CD4-positive, CD25-positive, alpha-beta regulatory T cell (primary cell): ENCODE data around the gene PTPN1. TPM values are rescaled to one million over a fixed set of nuclear protein-coding genes. Genes with fewer than 3 reads are reported as not detected.

Source experiments
- ATAC-seq, 2 donors: fragments of 150-1000 bp; cut with Tn5 transposase; one replicate each; pipeline ENCODE4 v1.10.0; 2021; ENCODE audit warnings: low read depth in 2 of 2, moderate number of reproducible peaks in 2 of 2, moderate library complexity in 1 of 2
- DNase-seq, 3 donors: peaks; one replicate each; pipeline versions ENCODE4 v3.0.0 to v3.0.0-alpha.2; 2012 to 2022; ENCODE audit warnings: mixed read lengths in 1 of 3
- H3K27ac ChIP-seq: one replicate; pipeline ENCODE4 v1.7.0; 2013; ENCODE audit warnings: mild to moderate bottlenecking, low read length; ENCODE audit not compliant: insufficient read depth, poor library complexity, severe bottlenecking
- H3K27me3 ChIP-seq: one replicate; pipeline ENCODE4 v1.7.0; 2013; ENCODE audit warnings: low read length; ENCODE audit not compliant: control insufficient read depth, insufficient read depth
- H3K36me3 ChIP-seq: one replicate; pipeline ENCODE4 v1.7.0; 2013; ENCODE audit warnings: mild to moderate bottlenecking, low read length, moderate library complexity; ENCODE audit not compliant: control insufficient read depth, insufficient read depth
- H3K4me1 ChIP-seq: 2 replicates; pipeline ENCODE4 v1.7.0; 2013; ENCODE audit warnings: mild to moderate bottlenecking, low read length; ENCODE audit not compliant: insufficient read depth, control insufficient read depth, poor library complexity, severe bottlenecking
- H3K4me3 ChIP-seq: one replicate; pipeline ENCODE4 v1.7.0; 2013; ENCODE audit warnings: low read depth, mild to moderate bottlenecking, low read length, moderate library complexity
- H3K9me3 ChIP-seq, 2 experiments: 1 replicate in 1 of 2; 2 replicates in 1 of 2; pipeline ENCODE4 v1.7.0; 2013; ENCODE audit warnings: low read length in 2 of 2, mild to moderate bottlenecking in 1 of 2, moderate library complexity in 1 of 2; ENCODE audit not compliant: control insufficient read depth in 2 of 2
- H3K27ac Mint-ChIP-seq, 3 donors: one replicate each; pipeline ENCODE4 v1.8.0; 2020 to 2022; ENCODE audit warnings: mild to moderate bottlenecking in 3 of 3, mixed read lengths in 3 of 3, moderate library complexity in 2 of 3
- H3K27me3 Mint-ChIP-seq: one replicate; pipeline ENCODE4 v1.8.0; 2022; ENCODE audit warnings: mild to moderate bottlenecking, mixed read lengths
- H3K36me3 Mint-ChIP-seq: one replicate; pipeline ENCODE4 v1.8.0; 2020; ENCODE audit warnings: mixed read lengths
- H3K4me1 Mint-ChIP-seq, 4 donors: one replicate each; pipeline ENCODE4 v1.8.0; 2020 to 2022; ENCODE audit warnings: mixed read lengths in 4 of 4, mild to moderate bottlenecking in 1 of 4
- H3K4me3 Mint-ChIP-seq, 4 donors: one replicate each; pipeline ENCODE4 v1.8.0; 2020 to 2022; ENCODE audit warnings: mild to moderate bottlenecking in 4 of 4, mixed read lengths in 4 of 4, moderate library complexity in 3 of 4
- H3K9me3 Mint-ChIP-seq, 7 donors: one replicate each; pipeline ENCODE4 v1.8.0; 2020 to 2022; ENCODE audit warnings: mixed read lengths in 7 of 7, mild to moderate bottlenecking in 3 of 7, moderate library complexity in 2 of 7
- polyA plus RNA-seq, 4 donors: library from polyadenylated mRNA; unstranded; fragments of 300-500 nt; fragmentation: Illumina TruSeq; gene quantifications; one replicate each; pipeline ENCODE4 v1.2.3, GENCODE V29; 2021
- total RNA-seq: library from RNA; stranded (reverse); gene quantifications from one replicate; pipeline ENCODE4 v1.2.3, GENCODE V29; 2022

The PTPN1 gene
- total and polyA plus RNA-seq, 5 donors from 2014 or later, result 27.1 to 76.3 (median 31.7) TPM

- Mint-ChIP-seq H3K4me3 (no peak overlapping the region), H3K36me3 (no peaks in the 10 kb centered on the region), H3K27me3 (peaks cover 6% of the 10 kb centered on the region), H3K27ac (peak overlapping the region in 1 of 3 donors; percentile 16), H3K4me1 (peaks cover 5 to 17% (median 7%) of the 10 kb centered on the region in 4 donors), H3K9me3 (no peaks in the 10 kb centered on the region)
- no peak overlapping the region for H3K27ac ChIP-seq
- no peak for ATAC-seq
- H3K27me3 ChIP-seq, result no peaks in the 10 kb centered on the region
- H3K9me3 ChIP-seq, result no peaks in the 10 kb centered on the region
- H3K36me3 ChIP-seq, result no peaks in the 10 kb centered on the region
- H3K4me3 ChIP-seq, result no peak overlapping the region
- H3K4me1 ChIP-seq, result peaks cover 7% of the 10 kb centered on the region
- DNase-seq, result peak in 1 of 3 donors; percentile 52
Measured at GRCh38 chr20:50467718-50468356, 42.3 kb upstream of the PTPN1 start.

GRCh38 chr20:50468378-50468798 lies 41.8 kb upstream of the PTPN1 start:
- Mint-ChIP-seq H3K27me3 (peaks cover 6% of the 10 kb centered on the region), H3K27ac (no peak overlapping the region), H3K9me3 (no peaks in the 10 kb centered on the region), H3K36me3 (no peaks in the 10 kb centered on the region), H3K4me3 (no peak overlapping the region), H3K4me1 (peaks cover 5 to 17% (median 7%) of the 10 kb centered on the region in 4 donors)
- Histone ChIP-seq H3K27me3 (no peaks in the 10 kb centered on the region), H3K27ac (no peak overlapping the region), H3K9me3 (no peaks in the 10 kb centered on the region), H3K4me1 (peaks cover 7% of the 10 kb centered on the region), H3K36me3 (no peaks in the 10 kb centered on the region), H3K4me3 (no peak overlapping the region)
- DNase-seq (no peak), ATAC-seq (no peak)

GRCh38 chr20:50469176-50469723 lies 40.9 kb upstream of the PTPN1 start:
- no peak overlapping the region for H3K4me3 ChIP-seq
- Mint-ChIP-seq H3K4me1 (peaks cover 5 to 15% (median 7%) of the 10 kb centered on the region in 4 donors), H3K36me3 (no peaks in the 10 kb centered on the region), H3K27ac (no peak overlapping the region), H3K9me3 (no peaks in the 10 kb centered on the region), H3K27me3 (peaks cover 3% of the 10 kb centered on the region), H3K4me3 (no peak overlapping the region)
- no peak overlapping the region for H3K27ac ChIP-seq
- ATAC-seq (no peak), DNase-seq (no peak)
- H3K27me3 ChIP-seq, result no peaks in the 10 kb centered on the region
- no peaks in the 10 kb centered on the region for H3K9me3 ChIP-seq
- no peaks in the 10 kb centered on the region for H3K36me3 ChIP-seq
- peaks cover 4% of the 10 kb centered on the region for H3K4me1 ChIP-seq

GRCh38 chr20:50469796-50470195 lies 40.4 kb upstream of the PTPN1 start:
- no peaks in the 10 kb centered on the region for H3K27me3 ChIP-seq
- H3K27ac ChIP-seq, result no peak overlapping the region
- no peak overlapping the region for H3K4me3 ChIP-seq
- Mint-ChIP-seq H3K27me3 (no peaks in the 10 kb centered on the region), H3K4me3 (no peak overlapping the region), H3K4me1 (peaks cover 5 to 13% (median 7%) of the 10 kb centered on the region in 4 donors), H3K36me3 (no peaks in the 10 kb centered on the region), H3K9me3 (no peaks in the 10 kb centered on the region), H3K27ac (no peak overlapping the region)
- DNase-seq, result no peak
- no peaks in the 10 kb centered on the region for H3K9me3 ChIP-seq
- H3K4me1 ChIP-seq, result no peaks in the 10 kb centered on the region
- no peak for ATAC-seq
- H3K36me3 ChIP-seq, result no peaks in the 10 kb centered on the region

GRCh38 chr20:50470264-50470858 lies 39.8 kb upstream of the PTPN1 start:
- H3K4me1 Mint-ChIP-seq, result peaks cover 5 to 13% (median 7%) of the 10 kb centered on the region in 4 donors
- Histone ChIP-seq H3K9me3 (no peaks in the 10 kb centered on the region), H3K36me3 (no peaks in the 10 kb centered on the region), H3K27me3 (no peaks in the 10 kb centered on the region), H3K4me3 (no peak overlapping the region), H3K4me1 (no peaks in the 10 kb centered on the region), H3K27ac (no peak overlapping the region)
- no peak overlapping the region for H3K27ac Mint-ChIP-seq
- no peaks in the 10 kb centered on the region for H3K36me3 Mint-ChIP-seq
- H3K9me3 Mint-ChIP-seq, result no peaks in the 10 kb centered on the region
- H3K27me3 Mint-ChIP-seq, result no peaks in the 10 kb centered on the region
- H3K4me3 Mint-ChIP-seq, result no peak overlapping the region
- DNase-seq (peak in 1 of 3 donors; percentile 34), ATAC-seq (peak in 1 of 2 donors; percentile 35)

- no peak overlapping the region for H3K4me3 ChIP-seq
- H3K9me3 ChIP-seq, result no peaks in the 10 kb centered on the region
- no peaks in the 10 kb centered on the region for H3K36me3 Mint-ChIP-seq
- peak in 1 of 2 donors; percentile 39 for ATAC-seq
- H3K36me3 ChIP-seq, result no peaks in the 10 kb centered on the region
- H3K4me1 Mint-ChIP-seq, result peaks cover 5 to 13% (median 7%) of the 10 kb centered on the region in 4 donors
- H3K9me3 Mint-ChIP-seq, result no peaks in the 10 kb centered on the region
- H3K27me3 ChIP-seq, result no peaks in the 10 kb centered on the region
- H3K27ac ChIP-seq, result no peak overlapping the region
- no peak overlapping the region for H3K4me3 Mint-ChIP-seq
- no peaks in the 10 kb centered on the region for H3K27me3 Mint-ChIP-seq
- peak in 1 of 3 donors; percentile 43 for DNase-seq
- H3K4me1 ChIP-seq, result no peaks in the 10 kb centered on the region
- H3K27ac Mint-ChIP-seq, result no peak overlapping the region
Measured at GRCh38 chr20:50471231-50471630, 39.0 kb upstream of the PTPN1 start.

GRCh38 chr20:50472693-50473664 lies 37.2 kb upstream of the PTPN1 start:
- Mint-ChIP-seq H3K27me3 (peaks cover under 1% of the 10 kb centered on the region), H3K9me3 (no peaks in the 10 kb centered on the region), H3K4me1 (peaks cover 5 to 13% (median 7%) of the 10 kb centered on the region in 4 donors), H3K4me3 (no peak overlapping the region), H3K27ac (peak overlapping the region in 1 of 3 donors; percentile 73), H3K36me3 (no peaks in the 10 kb centered on the region)
- DNase-seq (no peak), ATAC-seq (no peak)
- Histone ChIP-seq H3K4me1 (peaks cover under 1% of the 10 kb centered on the region), H3K36me3 (no peaks in the 10 kb centered on the region), H3K27me3 (no peaks in the 10 kb centered on the region), H3K4me3 (no peak overlapping the region), H3K27ac (no peak overlapping the region), H3K9me3 (no peaks in the 10 kb centered on the region)
